Airway epithelial cell (primary cell): Measurements from ENCODE around the gene GON4L. TPM values are rescaled to one million over a fixed set of nuclear protein-coding genes. Genes with fewer than 3 reads are reported as not detected.

ENCODE experiments used
- total RNA-seq: library from RNA; depleted of rRNA; stranded (reverse); fragments of >200 nt; gene quantifications from 2 replicates; pipeline ENCODE4 v1.2.3, GENCODE V29; 2015

The GON4L gene, protein sequence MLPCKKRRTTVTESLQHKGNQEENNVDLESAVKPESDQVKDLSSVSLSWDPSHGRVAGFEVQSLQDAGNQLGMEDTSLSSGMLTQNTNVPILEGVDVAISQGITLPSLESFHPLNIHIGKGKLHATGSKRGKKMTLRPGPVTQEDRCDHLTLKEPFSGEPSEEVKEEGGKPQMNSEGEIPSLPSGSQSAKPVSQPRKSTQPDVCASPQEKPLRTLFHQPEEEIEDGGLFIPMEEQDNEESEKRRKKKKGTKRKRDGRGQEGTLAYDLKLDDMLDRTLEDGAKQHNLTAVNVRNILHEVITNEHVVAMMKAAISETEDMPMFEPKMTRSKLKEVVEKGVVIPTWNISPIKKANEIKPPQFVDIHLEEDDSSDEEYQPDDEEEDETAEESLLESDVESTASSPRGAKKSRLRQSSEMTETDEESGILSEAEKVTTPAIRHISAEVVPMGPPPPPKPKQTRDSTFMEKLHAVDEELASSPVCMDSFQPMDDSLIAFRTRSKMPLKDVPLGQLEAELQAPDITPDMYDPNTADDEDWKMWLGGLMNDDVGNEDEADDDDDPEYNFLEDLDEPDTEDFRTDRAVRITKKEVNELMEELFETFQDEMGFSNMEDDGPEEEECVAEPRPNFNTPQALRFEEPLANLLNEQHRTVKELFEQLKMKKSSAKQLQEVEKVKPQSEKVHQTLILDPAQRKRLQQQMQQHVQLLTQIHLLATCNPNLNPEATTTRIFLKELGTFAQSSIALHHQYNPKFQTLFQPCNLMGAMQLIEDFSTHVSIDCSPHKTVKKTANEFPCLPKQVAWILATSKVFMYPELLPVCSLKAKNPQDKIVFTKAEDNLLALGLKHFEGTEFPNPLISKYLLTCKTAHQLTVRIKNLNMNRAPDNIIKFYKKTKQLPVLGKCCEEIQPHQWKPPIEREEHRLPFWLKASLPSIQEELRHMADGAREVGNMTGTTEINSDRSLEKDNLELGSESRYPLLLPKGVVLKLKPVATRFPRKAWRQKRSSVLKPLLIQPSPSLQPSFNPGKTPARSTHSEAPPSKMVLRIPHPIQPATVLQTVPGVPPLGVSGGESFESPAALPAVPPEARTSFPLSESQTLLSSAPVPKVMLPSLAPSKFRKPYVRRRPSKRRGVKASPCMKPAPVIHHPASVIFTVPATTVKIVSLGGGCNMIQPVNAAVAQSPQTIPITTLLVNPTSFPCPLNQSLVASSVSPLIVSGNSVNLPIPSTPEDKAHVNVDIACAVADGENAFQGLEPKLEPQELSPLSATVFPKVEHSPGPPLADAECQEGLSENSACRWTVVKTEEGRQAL (N-terminal part only)
- 12.6 and 13.3 TPM in 2 replicates for total RNA-seq

DNA sequence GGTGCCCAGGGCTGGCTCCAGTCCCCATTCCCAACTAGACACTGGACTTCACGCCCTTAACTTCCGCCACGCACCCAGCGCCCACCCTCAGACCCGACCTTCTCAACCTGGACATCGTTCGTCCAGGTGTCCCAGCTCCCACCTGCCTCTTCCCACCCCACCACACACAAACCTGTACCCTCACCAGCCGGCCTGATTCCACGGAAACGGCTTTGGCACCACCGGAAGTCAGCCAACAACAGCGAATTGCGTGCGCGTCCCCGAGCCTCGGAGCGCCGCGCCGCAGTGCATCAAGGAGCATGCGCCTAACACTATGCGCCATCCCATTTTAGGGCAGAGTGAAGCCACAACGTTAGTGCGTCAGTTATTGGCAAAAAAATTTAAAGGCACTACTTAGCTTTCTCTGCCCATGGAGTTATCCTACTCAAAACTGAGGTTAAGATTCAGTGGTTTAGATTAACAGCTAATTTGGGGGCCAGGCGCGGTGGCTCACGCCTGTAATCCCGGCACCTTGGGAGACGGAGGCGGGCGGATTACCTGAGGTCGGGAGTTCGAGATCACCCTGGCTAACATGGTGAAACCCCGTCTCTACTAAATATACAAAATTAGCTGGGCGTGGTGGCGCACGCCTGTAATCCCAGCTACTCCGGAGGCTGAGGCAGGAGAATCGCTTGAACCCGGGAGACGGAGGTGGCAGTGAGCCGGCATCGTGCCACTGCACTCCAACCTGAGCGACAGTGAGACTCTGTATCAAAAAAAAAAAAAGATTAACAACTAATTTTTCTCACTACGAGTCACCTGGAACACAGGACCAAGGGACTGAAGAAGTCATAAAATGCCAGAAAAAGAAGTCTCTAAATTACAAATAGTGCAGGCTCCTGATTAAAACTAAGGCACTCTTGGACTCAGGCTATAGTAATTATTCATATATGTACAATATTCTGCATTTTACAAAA is at the start of gene GON4L:
TSS of gene GON4L (minus strand) at position 240 of the 956 bp plus-strand sequence. CDS start 3,434 bp downstream, outside the sequence.

DNA sequence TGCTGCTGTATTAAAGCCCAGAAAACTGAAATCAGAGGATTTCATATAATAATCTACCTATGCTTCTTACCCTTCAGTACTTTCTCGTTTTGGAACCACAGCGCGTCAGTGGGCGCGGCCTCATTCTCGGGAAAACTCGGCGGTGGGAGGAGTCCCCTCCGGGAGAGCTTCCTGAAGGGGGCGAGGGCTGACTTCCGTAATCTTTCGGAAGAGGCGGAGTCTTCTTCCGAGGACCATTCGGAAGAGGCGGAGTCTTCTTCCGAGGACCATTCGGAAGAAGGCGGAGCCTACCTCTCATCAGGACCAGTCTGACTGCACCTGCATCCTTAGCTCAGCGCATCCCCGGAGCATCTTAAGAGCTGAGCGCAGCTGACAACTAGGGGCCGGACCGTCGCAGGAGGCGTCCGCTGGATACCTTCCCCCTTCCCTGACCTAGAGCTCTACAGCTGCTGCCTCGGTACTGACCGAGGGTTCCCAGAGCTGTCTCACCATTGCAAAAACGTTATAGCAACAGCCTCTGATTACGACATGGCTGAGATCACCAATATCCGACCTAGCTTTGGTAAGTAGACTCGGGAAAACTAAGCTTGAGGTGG is 2.3 kb upstream of the GON4L start, which contains the start of gene SYT11:
TSS of gene SYT11 (plus strand) at position 334 of the 596 bp plus-strand sequence. CDS start at position 529, 195 bp downstream.

Other genes starting within 250 kb of the GON4L start
- gene MSTO1, start 247.0 kb downstream of the GON4L start, total RNA-seq = 6.1 and 16.2 TPM in 2 replicates
- gene YY1AP1, start 168.4 kb downstream of the GON4L start, total RNA-seq = 36.4 and 39.1 TPM in 2 replicates
- gene DAP3, start 168.1 kb downstream of the GON4L start, total RNA-seq = 72.8 and 124 TPM in 2 replicates
- gene SYT11, start 2.4 kb upstream of the GON4L start, total RNA-seq = 1.3 TPM in 2 replicates
- 30.2 and 32.4 TPM in 2 replicates for gene RIT1, start 54.1 kb upstream of the GON4L start, total RNA-seq
- 11.8 and 23.5 TPM in 2 replicates for gene KHDC4, start 77.2 kb upstream of the GON4L start, total RNA-seq
- gene RXFP4, start 84.4 kb upstream of the GON4L start, total RNA-seq = not detected in 2 replicates
- gene ARHGEF2, start 121.3 kb upstream of the GON4L start, total RNA-seq = 43.3 and 44.3 TPM in 2 replicates
- gene SSR2, start 163.7 kb upstream of the GON4L start, total RNA-seq = 355 and 375 TPM in 2 replicates
- gene UBQLN4, start 196.6 kb upstream of the GON4L start, total RNA-seq = 21.4 and 25.2 TPM in 2 replicates
- gene LAMTOR2, start 197.6 kb upstream of the GON4L start, total RNA-seq = 103 and 130 TPM in 2 replicates
- gene RAB25, start 203.9 kb upstream of the GON4L start, total RNA-seq = 206 and 251 TPM in 2 replicates
- 3.3 and 7.6 TPM in 2 replicates for gene MEX3A, start 225.3 kb upstream of the GON4L start, total RNA-seq